GM21360 (cell line): Measurements from ENCODE around the gene CFL2.

Source experiments
- ATAC-seq: cut with Tn5 transposase; IDR thresholded peaks from one replicate; pipeline ENCODE4 v1.9.1; 2021; ENCODE audit warnings: mild to moderate bottlenecking, moderate library complexity; ENCODE audit not compliant: unreplicated experiment

The CFL2 gene

GRCh38 chr14:34678306-34678705, 36.1 kb downstream of the CFL2 start:
- no peak for ATAC-seq

GRCh38 chr14:34676516-34677211, 37.7 kb downstream of the CFL2 start:
- no peak for ATAC-seq

- ATAC-seq: no peak
Observed at GRCh38 chr14:34673702-34674101, 40.7 kb downstream of the CFL2 start.

GRCh38 chr14:34671716-34672115, 42.7 kb downstream of the CFL2 start:
- ATAC-seq: no peak

GRCh38 chr14:34668111-34668510, 46.3 kb downstream of the CFL2 start:
- no peak for ATAC-seq

GRCh38 chr14:34667007-34667406, 47.4 kb downstream of the CFL2 start:
- no peak for ATAC-seq

- no peak for ATAC-seq
Observed at GRCh38 chr14:34665785-34666435, 48.5 kb downstream of the CFL2 start.

- no peak for ATAC-seq
Observed at GRCh38 chr14:34662561-34663088, 51.8 kb downstream of the CFL2 start.

GRCh38 chr14:34660796-34661195, 53.6 kb downstream of the CFL2 start:
- no peak for ATAC-seq
